HS-27A (cell line): Measurements from ENCODE around the gene CARD16.
"Not testable (repeated sequence)": the region's sequence is repeated elsewhere in the genome, so short reads cannot be mapped to it uniquely, and the experiment has no call there.

ENCODE experiments used
- DNase-seq: peaks from one replicate; pipeline ENCODE4 v3.0.0-alpha.2; 2012; ENCODE audit warnings: low read depth, missing footprints

The CARD16 gene

GRCh38 chr11:105044557-105045524, at the start of gene CARD16:
Gene CARD16, minus strand, starts transcription at chr11:105045335. Its CDS starts 38 bp downstream, at chr11:105045297.
- not testable (repeated sequence) for DNase-seq

GRCh38 chr11:105092256-105093239, 47.4 kb upstream of the CARD16 start:
- DNase-seq, result no peak

GRCh38 chr11:105081412-105082150, 36.4 kb upstream of the CARD16 start:
- no peak for DNase-seq

- DNase-seq, result not testable (repeated sequence)
Measured at GRCh38 chr11:105080171-105080906, 35.2 kb upstream of the CARD16 start.

- no peak for DNase-seq
Measured at GRCh38 chr11:105078283-105078682, 33.1 kb upstream of the CARD16 start.

- DNase-seq, result not testable (repeated sequence)
Measured at GRCh38 chr11:105077141-105077790, 32.1 kb upstream of the CARD16 start.

- DNase-seq, result no peak
Measured at GRCh38 chr11:105074166-105074530, 29.0 kb upstream of the CARD16 start.

- no peak for DNase-seq
Measured at GRCh38 chr11:105073456-105074165, 28.5 kb upstream of the CARD16 start.

GRCh38 chr11:105072080-105072479, 26.9 kb upstream of the CARD16 start:
- not testable (repeated sequence) for DNase-seq

GRCh38 chr11:105071089-105071732, 26.1 kb upstream of the CARD16 start:
- DNase-seq, result no peak

- DNase-seq, result no peak
Measured at GRCh38 chr11:105070306-105070705, 25.2 kb upstream of the CARD16 start.

- DNase-seq, result not testable (repeated sequence)
Measured at GRCh38 chr11:105069749-105070148, 24.6 kb upstream of the CARD16 start.

- DNase-seq, result not testable (repeated sequence)
Measured at GRCh38 chr11:105063245-105063941, 18.3 kb upstream of the CARD16 start.

- no peak for DNase-seq
Measured at GRCh38 chr11:105057432-105057831, 12.3 kb upstream of the CARD16 start.

- no peak for DNase-seq
Measured at GRCh38 chr11:105056446-105056845, 11.3 kb upstream of the CARD16 start.

- no peak for DNase-seq
Measured at GRCh38 chr11:105054723-105055493, 9.8 kb upstream of the CARD16 start.

GRCh38 chr11:105052487-105052886, 7.4 kb upstream of the CARD16 start:
- no peak for DNase-seq

- no peak for DNase-seq
Measured at GRCh38 chr11:105051559-105051958, 6.4 kb upstream of the CARD16 start.
